WI38 (cell line): ENCODE results near the gene TAF4B.

Source experiments
- H3K4me3 ChIP-seq: 2 replicates; pipeline ENCODE4 v1.5.1; 2011; ENCODE audit warnings: low read depth, mild to moderate bottlenecking, control low read depth, low read length
- TF ChIP-seq, protein P1 (sequence below): IDR thresholded peaks from 2 replicates; pipeline ENCODE4 v1.5.1; 2012; ENCODE audit warnings: low read depth, mild to moderate bottlenecking, control low read depth, low read length

TAF4B gene, protein sequence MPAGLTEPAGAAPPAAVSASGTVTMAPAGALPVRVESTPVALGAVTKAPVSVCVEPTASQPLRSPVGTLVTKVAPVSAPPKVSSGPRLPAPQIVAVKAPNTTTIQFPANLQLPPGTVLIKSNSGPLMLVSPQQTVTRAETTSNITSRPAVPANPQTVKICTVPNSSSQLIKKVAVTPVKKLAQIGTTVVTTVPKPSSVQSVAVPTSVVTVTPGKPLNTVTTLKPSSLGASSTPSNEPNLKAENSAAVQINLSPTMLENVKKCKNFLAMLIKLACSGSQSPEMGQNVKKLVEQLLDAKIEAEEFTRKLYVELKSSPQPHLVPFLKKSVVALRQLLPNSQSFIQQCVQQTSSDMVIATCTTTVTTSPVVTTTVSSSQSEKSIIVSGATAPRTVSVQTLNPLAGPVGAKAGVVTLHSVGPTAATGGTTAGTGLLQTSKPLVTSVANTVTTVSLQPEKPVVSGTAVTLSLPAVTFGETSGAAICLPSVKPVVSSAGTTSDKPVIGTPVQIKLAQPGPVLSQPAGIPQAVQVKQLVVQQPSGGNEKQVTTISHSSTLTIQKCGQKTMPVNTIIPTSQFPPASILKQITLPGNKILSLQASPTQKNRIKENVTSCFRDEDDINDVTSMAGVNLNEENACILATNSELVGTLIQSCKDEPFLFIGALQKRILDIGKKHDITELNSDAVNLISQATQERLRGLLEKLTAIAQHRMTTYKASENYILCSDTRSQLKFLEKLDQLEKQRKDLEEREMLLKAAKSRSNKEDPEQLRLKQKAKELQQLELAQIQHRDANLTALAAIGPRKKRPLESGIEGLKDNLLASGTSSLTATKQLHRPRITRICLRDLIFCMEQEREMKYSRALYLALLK

DNA sequence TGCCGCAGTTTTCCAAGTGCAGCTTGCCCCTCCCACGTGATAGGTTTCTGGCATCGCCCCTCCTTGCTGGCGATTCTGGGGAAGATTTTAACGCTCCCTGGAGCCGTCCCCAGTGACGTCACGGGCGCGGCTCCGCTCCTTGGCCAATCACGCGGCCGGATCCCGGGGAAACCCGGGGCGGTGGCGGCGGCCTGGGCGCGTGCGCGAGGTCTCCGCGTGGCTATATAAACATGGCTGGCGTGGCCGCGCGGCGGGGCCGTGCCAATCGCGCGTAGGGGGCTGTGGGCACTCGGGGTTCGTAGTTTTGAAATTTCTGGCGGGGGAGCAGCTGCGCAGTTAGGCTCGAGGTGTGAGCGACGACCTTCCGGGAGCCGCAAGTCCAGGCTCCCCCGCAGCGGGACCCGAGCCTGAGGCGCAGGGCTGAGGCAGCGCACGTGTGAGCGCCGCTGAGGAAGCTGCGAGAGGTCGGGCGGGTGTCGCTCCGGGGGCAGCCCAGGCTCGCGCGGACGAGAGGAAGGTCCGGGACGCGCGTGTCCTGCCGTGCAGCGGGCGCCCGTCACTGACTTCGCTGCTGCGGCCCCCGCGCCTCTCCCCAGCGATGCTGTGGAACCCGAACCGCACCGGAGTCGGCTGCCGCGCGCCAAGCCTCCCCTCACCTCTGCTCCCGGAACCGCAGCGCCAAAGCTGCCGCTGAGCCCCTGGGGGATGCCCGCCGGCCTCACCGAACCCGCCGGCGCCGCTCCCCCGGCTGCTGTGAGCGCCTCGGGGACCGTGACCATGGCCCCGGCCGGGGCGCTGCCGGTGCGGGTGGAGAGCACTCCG is at the start of gene TAF4B:
Gene TAF4B (plus strand): TSS at position 217 of the 822 bp plus-strand sequence. CDS start 489 bp downstream, at position 706.
- TF ChIP-seq, protein P1, sequence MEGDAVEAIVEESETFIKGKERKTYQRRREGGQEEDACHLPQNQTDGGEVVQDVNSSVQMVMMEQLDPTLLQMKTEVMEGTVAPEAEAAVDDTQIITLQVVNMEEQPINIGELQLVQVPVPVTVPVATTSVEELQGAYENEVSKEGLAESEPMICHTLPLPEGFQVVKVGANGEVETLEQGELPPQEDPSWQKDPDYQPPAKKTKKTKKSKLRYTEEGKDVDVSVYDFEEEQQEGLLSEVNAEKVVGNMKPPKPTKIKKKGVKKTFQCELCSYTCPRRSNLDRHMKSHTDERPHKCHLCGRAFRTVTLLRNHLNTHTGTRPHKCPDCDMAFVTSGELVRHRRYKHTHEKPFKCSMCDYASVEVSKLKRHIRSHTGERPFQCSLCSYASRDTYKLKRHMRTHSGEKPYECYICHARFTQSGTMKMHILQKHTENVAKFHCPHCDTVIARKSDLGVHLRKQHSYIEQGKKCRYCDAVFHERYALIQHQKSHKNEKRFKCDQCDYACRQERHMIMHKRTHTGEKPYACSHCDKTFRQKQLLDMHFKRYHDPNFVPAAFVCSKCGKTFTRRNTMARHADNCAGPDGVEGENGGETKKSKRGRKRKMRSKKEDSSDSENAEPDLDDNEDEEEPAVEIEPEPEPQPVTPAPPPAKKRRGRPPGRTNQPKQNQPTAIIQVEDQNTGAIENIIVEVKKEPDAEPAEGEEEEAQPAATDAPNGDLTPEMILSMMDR, result no peak
- peak within 1 kb of the TSS; percentile 64 for H3K4me3 ChIP-seq

DNA sequence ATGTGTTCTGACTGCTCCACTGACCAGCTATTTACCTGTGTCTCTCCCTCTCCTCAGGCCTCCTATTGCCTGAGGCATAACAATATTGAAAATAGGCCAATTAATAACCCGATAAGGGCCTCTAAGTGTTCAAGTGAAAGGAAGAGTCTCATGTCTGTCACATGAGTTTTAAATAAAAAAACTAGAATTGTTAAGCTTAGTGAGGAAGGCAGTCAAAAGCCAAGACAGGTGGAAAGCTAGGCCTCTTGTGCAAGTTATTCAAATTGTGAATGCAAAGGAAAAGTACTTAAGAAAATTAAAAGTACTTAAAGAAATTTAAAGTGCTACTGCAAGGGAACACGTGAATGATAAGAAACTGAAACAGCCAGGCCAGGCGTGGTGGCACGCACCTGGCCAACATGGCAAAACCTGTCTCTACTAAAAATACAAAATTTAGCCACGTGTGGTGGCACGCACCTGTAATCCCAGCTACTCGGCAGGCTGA is 44.9 kb upstream of the TAF4B start:
- no peak overlapping the region for H3K4me3 ChIP-seq
- TF ChIP-seq, protein P1, result no peak

DNA sequence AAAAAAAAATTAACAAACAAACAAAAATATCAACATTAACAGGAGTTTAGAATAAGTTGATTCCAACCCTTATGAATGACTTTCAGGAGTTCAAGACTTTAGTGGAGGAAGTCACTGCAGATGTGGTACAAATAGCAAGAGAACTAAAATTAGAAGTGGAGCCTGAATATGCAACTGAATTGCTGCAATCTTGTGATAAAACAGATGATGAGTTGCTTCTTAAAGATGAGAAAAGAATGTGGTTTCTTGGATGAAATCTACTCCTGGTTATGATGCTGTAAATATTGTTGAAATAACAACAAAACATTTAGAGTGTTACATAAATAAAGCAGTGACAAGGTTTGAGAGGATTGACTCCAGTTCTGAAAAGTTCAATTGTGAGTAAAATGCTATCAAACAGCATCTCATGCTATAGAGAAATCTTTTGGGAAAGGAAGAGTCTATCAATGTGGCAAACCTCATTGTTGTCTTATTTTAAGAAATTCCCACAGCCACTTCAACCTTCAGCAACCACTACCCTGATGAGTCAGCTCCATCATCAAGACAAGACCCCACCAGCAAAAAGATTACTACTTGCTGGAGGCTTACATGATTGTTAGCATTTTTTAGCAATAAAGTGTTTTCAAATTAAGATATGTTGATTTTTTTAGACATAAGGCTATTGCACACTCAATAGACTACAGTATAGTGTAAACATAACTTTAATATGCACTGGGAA is 42.7 kb upstream of the TAF4B start:
- TF ChIP-seq, protein P1, result no peak
- H3K4me3 ChIP-seq, result no peak overlapping the region

DNA sequence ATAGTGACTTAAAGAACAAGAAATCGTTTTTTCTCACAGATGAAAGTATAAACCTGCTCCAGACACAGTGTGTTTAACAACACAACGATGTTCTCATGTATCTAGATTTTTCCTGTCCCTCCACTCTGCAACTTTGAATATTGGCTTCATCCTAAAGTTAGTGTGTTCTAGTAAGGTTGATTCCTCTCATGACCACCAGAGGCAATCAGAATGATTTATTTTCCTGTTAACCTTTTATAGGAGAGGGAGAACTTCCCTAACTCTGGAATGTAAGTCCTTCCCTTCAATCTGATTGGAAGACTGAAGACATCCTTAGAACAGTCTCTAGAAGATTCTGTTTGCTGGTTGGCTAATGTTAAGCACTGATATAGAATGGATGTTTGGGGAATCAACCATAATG is 41.0 kb upstream of the TAF4B start:
- H3K4me3 ChIP-seq, result no peak overlapping the region
- TF ChIP-seq, protein P1, result no peak

DNA sequence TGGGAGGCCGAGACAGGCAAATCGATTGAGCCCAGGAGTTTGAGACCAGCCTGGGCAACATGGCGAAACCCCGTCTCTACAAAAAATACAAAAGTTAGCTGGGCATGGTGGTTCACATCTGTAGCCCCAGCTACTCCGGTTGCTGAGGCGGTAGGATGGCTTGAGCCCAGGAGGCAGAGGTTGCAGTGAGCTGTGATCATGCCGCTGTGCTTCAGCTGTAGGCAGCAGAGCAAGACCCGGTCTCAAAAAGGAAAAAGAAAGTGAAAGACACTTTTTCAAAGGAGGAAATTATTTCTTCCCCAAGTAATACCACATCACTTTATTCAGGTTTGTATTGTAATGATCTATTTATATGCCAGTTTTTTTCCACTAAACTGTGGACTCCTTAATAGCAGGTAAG is 35.7 kb upstream of the TAF4B start:
- TF ChIP-seq, protein P1, result no peak
- H3K4me3 ChIP-seq, result no peak overlapping the region

DNA sequence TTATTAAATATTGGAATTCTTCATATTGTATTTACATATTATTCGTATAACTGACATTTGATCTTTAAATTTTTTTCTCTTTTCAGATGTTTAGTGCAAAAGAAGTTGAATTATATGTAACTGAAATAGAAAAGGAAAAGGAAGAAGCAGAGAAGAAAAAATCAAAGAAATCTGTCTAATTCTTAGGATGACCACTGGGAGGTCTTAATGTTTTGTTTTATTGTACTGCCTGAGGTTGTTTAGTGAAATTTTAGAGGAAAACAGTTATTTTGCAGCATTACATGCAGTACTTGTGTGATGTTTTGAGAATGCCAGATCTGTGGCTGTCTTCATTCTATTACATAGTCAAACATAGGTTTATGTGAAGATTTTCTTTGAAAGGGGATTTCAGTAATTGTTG is 34.0 kb upstream of the TAF4B start:
- TF ChIP-seq, protein P1, result no peak

More for the DNA sequence above, 34.0 kb upstream of the TAF4B start:
- no peak overlapping the region for H3K4me3 ChIP-seq
